LNCaP clone FGC (cell line): ENCODE results near the gene HMGN4.
"Not testable (repeated sequence)": the region's sequence is repeated elsewhere in the genome, so short reads cannot be mapped to it uniquely, and the experiment has no call there.

Experiments
- DNase-seq: peaks from one replicate; pipeline ENCODE4 v3.0.0-alpha.2; 2011; ENCODE audit warnings: low read depth
- H3K4me3 ChIP-seq: 2 replicates; pipeline ENCODE4 v1.5.1; 2011; ENCODE audit warnings: mild to moderate bottlenecking, low read depth, low read length, control low read depth
- CTCF ChIP-seq: IDR thresholded peaks from 2 replicates; pipeline ENCODE4 v1.5.1; 2012; ENCODE audit warnings: mild to moderate bottlenecking; ENCODE audit not compliant: control insufficient read depth, insufficient read depth; ENCODE audit errors: extremely low read depth

The HMGN4 gene

GRCh38 chr6:26516481-26517427 lies 21.4 kb upstream of the HMGN4 start:
- TF ChIP-seq CTCF, result no peak
- H3K4me3 ChIP-seq, result no peak overlapping the region
- DNase-seq, result no peak

GRCh38 chr6:26519359-26519758 lies 18.8 kb upstream of the HMGN4 start:
- no peak for DNase-seq
- TF ChIP-seq CTCF, result no peak
- no peak overlapping the region for H3K4me3 ChIP-seq

- peak overlapping the region; percentile 44 for H3K4me3 ChIP-seq
- TF ChIP-seq CTCF, result no peak
- no peak for DNase-seq
These were observed 17.8 kb upstream of the HMGN4 start for GRCh38 chr6:26520237-26520849.

- peak; percentile 47 for DNase-seq
- H3K4me3 ChIP-seq, result peak overlapping the region; percentile 43
- 0 out of 2 replicates have a peak, but pooled peaks have one; percentile 12 for TF ChIP-seq CTCF
These were observed 17.1 kb upstream of the HMGN4 start for GRCh38 chr6:26520850-26521599.

GRCh38 chr6:26521600-26522391 lies 16.4 kb upstream of the HMGN4 start:
- peak overlapping the region; percentile 43 for H3K4me3 ChIP-seq
- no peak for TF ChIP-seq CTCF
- DNase-seq, result no peak

GRCh38 chr6:26522486-26523228 lies 15.5 kb upstream of the HMGN4 start:
- not testable (repeated sequence) for DNase-seq, H3K4me3 ChIP-seq

- not testable (repeated sequence) for DNase-seq, H3K4me3 ChIP-seq
These were observed 13.9 kb upstream of the HMGN4 start for GRCh38 chr6:26524314-26524713.
